ENCODE data around the gene ANO10.
A peak's percentile ranks its signal among the peaks of the same experiment; 100 is the strongest.
"Not testable (repeated sequence)": the region's sequence is repeated elsewhere in the genome, so short reads cannot be mapped to it uniquely, and the experiment has no call there.

Gene ANO10

DNA sequence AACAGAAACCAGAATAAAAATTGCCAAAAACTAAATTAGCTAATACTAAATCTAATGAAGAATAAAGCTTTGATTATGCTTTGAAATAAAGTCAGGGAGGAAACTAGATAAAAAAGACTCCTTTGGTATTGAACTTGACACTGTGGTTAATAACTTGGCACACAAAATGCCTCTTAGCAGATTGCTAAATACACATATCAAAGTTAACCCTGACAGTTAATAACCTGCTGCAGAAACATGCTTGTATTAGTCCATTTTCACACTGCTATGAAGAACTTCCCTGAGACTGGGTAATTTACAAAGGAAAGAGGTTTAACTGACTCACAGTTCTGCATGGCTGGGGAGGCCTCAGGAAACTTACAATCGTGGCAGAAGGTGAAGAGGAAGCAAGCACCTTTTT lies 164.8 kb downstream of the ANO10 start:
- in situ Hi-C loops (cut with HindIII; ENCODE audit: low pct_ligation_motif_present, low pct_unique_long_range_greater_than_20kb, low sequenced_read_pairs); DNase-seq: not testable (repeated sequence)

DNA sequence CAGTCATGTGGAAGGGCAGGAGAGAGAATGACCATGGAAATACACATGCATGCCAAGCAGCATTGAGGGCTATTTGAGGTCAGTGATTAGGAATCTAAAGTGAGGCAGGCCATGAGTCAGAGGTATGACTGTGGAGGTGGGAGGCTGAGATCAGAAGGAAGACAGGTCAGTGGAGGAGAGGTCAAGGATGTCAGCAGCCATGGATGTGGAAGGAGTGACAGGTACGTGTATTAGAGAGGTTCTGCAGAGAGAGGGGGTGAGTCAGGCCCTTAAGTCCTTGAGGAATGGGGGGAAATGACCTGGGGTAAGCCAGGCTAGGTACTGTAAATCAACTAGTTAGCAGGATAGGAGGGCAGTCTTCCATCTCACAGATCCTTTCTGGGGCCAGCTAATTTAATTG lies 166.6 kb downstream of the ANO10 start:
- in situ Hi-C loops (cut with HindIII; ENCODE audit: low pct_ligation_motif_present, low pct_unique_long_range_greater_than_20kb, low sequenced_read_pairs): no loop called here

DNA sequence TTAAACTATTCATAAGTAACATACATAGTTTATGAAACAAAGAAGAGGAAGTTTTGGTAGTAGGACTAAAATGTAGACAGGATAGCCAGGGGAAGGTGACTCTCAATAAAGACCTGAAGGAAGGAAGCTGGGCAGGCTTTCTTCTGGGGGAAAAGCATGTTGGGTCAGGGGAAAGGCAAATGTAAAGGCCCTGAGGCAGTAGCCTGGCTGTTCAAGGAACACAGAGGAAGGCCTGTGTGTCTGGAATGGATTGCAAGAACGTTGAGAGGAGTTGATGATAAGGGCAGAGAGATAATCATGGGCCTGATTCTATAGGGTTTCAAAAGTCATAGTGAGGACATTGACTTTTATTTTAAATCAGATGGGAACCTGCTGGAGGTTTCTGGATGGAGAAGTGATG lies 167.8 kb downstream of the ANO10 start:
- in situ Hi-C loops (cut with HindIII; ENCODE audit: low pct_ligation_motif_present, low pct_unique_long_range_greater_than_20kb, low sequenced_read_pairs): no loop called here
- no peak for DNase-seq

More for the DNA sequence above, 166.6 kb downstream of the ANO10 start:
- peak; percentile 73 for DNase-seq

DNA sequence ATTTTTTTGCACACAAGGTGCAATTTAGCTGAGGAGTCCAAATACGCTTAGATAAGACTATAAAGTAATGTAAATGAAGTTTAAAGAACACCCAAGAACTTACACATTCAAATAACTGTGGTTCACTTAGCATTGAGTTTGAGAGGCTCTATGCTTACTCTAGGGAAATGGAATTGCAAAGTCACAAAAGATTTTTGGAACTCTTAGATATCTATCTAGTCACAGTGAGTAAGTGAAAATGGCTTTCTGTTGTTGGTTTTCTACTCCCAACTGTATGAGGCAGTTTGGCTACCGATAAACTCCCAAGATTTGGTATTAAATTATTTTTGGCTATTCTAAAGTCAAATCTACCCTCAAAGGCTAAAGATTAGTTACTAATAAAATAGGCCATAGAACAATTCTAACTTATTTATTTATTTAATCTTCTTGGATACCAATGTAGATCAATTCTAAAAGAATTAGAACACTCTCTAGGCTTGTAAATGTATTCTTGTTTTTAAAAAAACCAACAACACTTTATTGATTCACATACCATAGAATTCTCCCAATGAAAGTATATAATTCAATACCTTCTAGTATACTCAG lies 170.0 kb downstream of the ANO10 start:
- in situ Hi-C loops (cut with HindIII; ENCODE audit: low pct_ligation_motif_present, low pct_unique_long_range_greater_than_20kb, low sequenced_read_pairs): no loop called here
- DNase-seq: no peak

DNA sequence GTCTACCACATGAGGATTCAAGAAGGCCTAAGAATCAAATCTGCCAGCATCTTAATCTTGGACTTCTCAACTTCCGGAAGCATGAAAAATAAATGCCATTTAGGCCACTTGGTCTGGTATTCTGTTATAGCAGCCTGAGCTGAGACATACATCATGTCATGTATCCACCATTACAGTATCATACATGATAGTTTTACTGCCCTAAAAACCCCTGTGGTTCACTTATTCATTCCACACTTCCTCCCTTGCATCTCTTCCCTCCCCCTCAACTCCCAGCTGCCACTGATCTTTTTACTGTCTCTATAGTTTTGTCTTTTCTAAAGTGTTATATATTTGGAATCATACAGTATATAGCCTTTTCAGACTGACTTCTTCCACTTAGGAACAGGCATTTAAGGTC lies 173.7 kb downstream of the ANO10 start:
- DNase-seq: no peak
- in situ Hi-C loops (cut with HindIII; ENCODE audit: low pct_ligation_motif_present, low pct_unique_long_range_greater_than_20kb, low sequenced_read_pairs): no loop called here

DNA sequence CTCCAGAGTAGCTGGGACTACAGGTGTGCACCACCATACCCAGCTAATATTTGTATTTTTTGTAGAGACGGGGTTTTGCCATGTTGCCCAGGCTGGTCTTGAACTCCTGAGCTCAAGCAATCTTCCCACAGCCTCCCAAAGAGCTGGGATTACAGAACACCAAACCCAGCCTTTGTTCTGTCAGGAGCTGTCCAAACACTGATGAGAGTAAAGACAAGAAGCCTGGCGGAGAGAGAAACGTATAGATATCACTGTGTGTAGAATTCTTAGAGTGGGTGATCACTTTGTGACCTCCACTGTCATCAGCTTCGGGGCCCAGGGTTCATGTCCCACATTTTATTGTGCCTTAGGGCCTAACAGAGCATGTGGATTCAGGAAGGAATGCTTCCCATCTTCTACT lies 176.0 kb downstream of the ANO10 start:
- in situ Hi-C loops (cut with HindIII; ENCODE audit: low pct_ligation_motif_present, low pct_unique_long_range_greater_than_20kb, low sequenced_read_pairs): no loop called here
- DNase-seq: no peak

DNA sequence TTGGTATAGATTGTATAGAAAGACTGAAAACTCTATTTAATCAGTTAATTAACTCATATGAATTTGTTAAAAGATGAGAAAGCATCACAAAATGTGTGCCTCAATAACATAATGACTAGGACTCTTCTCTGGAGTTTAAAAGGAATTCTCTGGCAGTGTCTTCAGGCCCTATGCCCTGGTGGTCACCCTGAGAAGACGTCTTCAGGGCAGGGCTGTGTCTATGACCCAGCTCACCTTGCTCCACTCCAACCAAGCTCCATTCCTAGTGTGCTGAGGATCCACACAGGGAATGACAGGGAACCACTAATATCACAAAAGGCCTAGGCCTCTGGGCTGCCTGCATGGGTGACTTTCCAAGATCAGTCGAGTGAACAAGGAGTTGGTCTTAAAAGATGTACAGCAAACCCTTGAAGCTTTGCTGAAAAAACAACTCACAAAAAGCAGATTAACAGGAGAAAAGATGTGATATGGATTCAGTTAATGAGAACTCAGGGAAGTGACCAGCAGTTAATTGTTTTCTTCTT lies 178.9 kb downstream of the ANO10 start:
- in situ Hi-C loops (cut with HindIII; ENCODE audit: low pct_ligation_motif_present, low pct_unique_long_range_greater_than_20kb, low sequenced_read_pairs): no loop called here
- no peak for DNase-seq

DNA sequence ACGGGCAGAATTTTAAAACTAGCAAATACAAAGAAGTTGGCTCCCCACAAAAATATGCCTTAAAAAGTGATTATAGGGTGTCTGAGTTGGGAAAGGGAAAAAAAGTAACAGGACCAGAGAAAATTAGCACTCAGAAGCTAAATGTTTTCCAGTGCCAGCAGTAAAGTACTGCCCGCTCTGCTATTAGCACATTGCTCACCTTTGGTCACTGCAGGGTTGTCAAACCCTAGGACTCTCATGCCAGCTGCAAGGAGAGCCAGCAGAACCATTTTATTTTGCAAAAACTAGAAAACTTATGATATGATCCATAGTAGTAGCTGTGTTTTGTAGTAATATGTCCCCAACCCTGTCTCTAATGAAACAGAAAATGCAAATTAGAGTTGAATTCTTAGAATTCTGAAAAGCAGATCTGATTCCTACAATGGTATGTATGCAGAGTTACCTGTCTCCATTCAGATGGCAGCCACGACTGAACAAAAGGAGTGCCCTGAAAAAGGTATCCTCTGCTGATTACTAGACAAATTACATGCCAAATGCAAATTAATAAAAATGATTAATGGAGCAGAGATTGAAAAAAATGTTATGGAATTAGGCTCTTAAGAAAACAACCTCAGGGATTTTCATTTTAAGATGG lies 185.2 kb downstream of the ANO10 start:
- DNase-seq: no peak
- in situ Hi-C loops (cut with HindIII; ENCODE audit: low pct_ligation_motif_present, low pct_unique_long_range_greater_than_20kb, low sequenced_read_pairs): no loop called here

DNA sequence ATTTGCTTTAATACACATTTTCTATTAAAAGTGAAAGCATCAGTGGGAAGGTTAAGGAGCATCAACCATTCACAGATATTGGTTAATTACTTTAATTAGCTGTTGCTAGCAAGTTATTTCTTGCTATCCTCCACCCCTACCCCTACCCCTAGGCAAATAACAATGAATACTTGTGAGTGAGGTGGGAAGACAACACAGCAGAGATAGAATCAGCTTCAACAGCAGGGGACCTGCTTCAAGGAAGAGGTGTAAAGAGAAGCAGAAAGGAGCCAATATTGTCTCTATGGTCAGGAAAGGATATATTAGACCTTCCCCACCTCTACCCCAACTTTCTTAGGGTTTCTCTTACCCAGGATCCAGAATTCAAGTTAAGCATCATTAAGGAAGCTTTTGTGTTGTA lies 186.1 kb downstream of the ANO10 start:
- in situ Hi-C loops (cut with HindIII; ENCODE audit: low pct_ligation_motif_present, low pct_unique_long_range_greater_than_20kb, low sequenced_read_pairs): no loop called here

DNA sequence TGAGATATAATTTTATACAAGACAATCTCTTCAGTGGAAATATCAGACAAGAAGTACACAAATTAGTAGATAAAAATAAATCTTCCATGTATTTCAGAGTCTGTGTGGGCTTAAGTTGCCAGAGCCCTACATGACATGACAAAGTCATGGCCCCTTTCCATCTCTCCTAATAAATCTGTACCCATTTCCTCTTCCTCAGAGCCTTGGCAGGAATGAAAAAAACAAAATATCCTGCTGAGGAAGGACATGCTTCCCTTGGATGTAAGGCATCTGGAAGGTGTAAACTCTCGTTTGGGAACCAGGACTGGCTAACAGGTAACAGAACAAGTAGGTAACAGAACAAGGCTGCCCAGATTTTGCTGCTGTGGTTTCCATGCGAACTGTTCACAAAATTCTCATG lies 187.4 kb downstream of the ANO10 start:
- DNase-seq: no peak
- in situ Hi-C loops (cut with HindIII; ENCODE audit: low pct_ligation_motif_present, low pct_unique_long_range_greater_than_20kb, low sequenced_read_pairs): no loop called here

More for the DNA sequence above, 186.1 kb downstream of the ANO10 start:
- no peak for DNase-seq

DNA sequence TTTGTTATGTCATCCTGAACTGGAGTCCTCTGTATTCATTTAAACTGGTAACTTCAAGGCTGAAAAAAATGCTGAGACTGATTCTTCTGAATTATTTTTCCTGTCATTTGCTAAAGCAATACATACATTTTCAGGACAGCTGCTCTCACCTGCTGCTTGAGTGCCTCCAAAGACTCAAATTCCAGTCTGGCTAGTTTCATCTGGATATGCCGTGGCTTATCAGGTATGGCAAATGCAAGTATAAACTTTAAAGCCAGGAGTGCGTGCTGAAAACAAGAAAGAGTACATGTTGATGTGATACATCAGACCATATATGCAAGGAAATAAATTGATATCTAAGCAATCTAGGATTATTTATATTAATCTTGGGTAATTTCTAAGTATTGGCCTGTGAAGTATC lies 189.3 kb downstream of the ANO10 start:
- in situ Hi-C loops (cut with HindIII; ENCODE audit: low pct_ligation_motif_present, low pct_unique_long_range_greater_than_20kb, low sequenced_read_pairs): no loop called here
- no peak for DNase-seq

DNA sequence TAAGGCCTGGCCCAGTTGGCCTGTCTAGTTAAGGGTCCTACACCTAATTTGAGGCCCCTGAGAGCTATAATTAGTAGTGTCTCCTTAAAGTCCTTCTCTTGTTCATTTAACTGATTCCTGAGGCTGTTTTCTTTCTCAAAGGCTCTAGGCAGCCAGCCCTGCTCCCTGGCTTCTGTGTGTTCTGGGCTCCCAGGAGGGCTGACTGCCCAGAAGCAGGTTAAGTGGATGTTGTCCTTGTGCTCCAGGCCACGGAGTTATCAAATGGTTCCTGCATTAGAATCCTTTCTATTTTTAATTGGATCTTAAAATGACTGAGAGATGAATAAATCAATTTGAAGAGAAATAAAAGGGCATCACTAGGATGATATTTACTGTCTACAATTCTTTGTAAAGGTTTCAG lies 195.4 kb downstream of the ANO10 start:
- DNase-seq: no peak
- in situ Hi-C loops (cut with HindIII; ENCODE audit: low pct_ligation_motif_present, low pct_unique_long_range_greater_than_20kb, low sequenced_read_pairs): no loop called here

DNA sequence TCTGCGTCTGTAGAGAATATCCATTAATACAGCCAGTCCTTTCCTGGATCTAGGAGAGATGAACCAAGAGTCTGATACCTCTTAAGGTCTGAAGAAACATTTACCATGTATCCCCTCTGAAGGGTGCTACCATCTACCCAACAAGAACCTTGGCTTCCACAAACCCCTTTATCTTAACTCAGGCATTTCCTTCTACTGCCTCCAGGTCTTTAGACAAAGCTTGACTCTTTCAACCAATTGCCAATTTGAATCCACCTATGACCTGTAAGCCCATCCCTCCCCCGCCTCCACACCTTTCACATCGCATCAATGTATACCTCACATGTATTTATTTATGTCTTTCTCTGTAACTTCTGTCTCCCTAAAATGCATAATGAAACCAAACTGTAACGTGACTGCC lies 196.0 kb downstream of the ANO10 start:
- in situ Hi-C loops (cut with HindIII; ENCODE audit: low pct_ligation_motif_present, low pct_unique_long_range_greater_than_20kb, low sequenced_read_pairs): no loop called here
- DNase-seq: no peak

DNA sequence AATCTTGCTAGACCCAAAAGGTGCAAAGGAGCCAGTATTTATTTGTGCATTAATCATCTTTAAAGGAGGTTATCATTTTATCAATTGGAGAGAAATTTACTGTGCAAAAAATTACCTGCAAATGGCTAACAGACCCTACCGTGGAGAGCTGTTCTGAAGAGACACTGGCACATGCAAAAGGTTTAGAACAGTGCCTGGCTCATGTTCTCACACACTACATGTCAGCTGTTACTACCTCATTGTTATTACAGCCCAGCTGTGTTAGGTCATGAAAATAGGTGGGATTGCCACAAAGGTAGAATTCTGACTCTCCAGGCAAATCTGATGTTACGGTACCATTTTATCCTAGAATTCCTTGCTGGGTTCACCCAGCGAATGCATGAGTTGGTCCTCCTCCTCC lies 198.2 kb downstream of the ANO10 start:
- in situ Hi-C loops (cut with HindIII; ENCODE audit: low pct_ligation_motif_present, low pct_unique_long_range_greater_than_20kb, low sequenced_read_pairs): no loop called here
- DNase-seq: no peak

DNA sequence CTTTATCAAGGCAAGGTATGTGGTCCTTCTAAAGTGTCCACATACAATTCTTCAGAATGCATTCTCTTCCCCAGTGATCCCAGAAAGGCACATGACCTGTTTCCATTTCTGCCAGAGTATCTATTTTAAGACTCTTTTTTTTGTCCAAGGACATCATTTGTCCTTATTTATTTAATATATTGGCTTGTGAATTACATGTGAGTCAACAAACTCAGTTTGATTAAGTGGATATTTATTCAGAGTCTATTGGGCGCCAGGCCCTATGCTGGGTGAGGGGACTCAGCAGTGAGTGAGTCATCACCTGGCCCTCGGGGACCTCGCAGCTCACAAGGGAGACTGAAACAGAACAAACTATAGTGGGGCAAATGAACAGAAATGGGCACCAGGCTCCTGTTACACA lies 198.7 kb downstream of the ANO10 start:
- in situ Hi-C loops (cut with HindIII; ENCODE audit: low pct_ligation_motif_present, low pct_unique_long_range_greater_than_20kb, low sequenced_read_pairs): no loop called here
- no peak for DNase-seq

DNA sequence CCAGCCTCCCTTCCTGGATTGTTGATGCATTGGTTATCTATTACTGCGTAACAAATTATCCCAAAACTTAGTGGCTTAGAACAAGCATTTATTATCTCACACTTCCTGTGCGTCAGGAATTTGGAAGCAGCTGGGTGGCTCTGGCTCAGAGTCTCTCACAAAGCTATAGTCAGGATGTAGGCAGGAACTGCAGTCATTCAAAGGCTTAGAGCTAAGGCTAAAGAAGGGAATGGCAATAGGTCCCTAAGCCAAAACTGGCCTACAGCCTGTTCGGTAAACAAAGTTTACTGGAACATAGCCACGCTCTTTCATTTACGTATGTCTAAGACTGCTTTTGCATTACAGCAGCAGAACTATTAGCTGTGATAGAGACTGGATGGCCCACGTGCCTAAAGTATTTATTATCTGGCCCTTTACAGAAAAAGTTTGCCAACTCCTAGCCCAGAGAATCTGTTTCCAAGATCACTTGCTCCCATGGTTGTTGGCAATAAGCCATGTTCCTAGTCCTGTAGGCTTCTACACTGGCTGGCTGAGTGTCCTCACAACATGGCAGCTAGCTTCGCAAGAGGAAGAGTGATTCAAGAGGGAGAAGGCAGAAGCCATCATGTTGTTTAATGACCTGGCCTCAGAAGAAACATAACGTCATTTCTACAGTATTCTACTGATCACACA lies 203.1 kb downstream of the ANO10 start:
- peak; percentile 6 for DNase-seq
- in situ Hi-C loops (cut with HindIII; ENCODE audit: low pct_ligation_motif_present, low pct_unique_long_range_greater_than_20kb, low sequenced_read_pairs): no loop called here

DNA sequence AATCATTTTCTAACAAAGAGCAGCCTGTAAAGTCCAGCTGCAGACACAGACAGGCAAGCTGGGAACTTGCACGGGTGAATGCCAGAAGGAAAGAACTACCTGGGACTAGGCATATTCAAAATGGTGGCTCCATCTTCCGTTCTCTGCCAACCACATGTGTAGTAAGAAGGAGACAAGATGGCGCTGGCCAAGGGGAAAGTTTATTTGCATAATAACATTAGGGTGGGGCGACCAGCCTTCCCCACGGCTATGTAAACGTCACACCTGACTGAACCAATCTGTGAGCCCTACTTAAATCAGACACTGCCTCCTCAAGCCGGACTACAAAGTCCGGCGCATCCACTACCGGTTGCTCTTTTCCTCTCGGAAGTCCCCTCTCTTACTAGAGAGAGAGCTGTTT lies 204.7 kb downstream of the ANO10 start:
- in situ Hi-C loops (cut with HindIII; ENCODE audit: low pct_ligation_motif_present, low pct_unique_long_range_greater_than_20kb, low sequenced_read_pairs): no loop called here
- DNase-seq: no peak

DNA sequence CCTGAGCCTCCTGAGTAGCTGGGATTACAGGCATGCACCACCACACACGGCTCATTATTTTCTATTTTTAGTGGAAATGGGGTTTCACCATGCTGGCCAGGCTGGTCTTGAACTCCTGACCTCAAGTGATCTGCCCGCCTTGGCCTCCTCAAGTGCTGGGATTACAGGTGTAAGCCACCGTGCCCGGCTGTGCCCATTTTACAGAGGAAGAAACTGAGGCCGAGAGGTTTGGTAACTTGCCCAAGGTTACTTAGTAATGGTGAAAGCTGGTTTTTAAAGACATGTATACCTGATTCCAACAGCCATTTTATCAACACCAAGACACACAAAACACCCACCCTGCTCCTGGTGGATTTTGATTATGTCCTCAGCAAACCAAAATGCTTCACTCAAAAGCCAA lies 206.7 kb downstream of the ANO10 start:
- DNase-seq: no peak
- in situ Hi-C loops (cut with HindIII; ENCODE audit: low pct_ligation_motif_present, low pct_unique_long_range_greater_than_20kb, low sequenced_read_pairs): no loop called here

DNA sequence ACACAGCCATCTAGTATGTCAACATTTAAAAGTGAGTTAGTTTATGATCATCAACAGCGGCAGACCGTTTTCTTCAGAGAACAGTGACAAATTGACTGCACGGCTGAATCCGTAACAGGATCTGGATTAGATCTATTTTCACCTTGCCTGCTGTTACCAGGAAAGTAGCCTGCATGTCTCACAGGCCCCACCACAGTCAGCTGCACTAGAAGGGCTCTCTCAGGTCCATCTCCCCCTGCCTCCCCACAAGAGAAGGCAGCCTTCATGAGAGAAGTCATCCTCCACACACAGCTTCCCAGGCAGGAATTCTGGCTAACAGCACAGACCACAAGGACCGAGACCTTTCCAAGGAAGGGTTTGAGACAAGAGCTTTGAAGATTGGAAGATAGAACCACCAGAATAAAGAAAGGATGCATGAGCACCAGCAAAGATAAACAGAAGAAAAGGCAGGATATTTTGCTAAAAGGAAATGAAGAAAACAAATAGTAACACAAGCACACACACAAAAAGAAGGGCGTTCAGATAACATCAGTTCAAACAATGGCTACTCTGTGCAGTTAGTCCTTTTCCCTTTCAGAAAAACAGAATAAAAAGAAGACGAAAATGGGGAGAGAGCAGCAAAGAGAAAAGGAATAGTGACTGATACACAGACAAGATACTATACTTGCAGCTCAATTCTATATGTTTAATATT lies 208.0 kb downstream of the ANO10 start:
- in situ Hi-C loops (cut with HindIII; ENCODE audit: low pct_ligation_motif_present, low pct_unique_long_range_greater_than_20kb, low sequenced_read_pairs): no loop called here
- DNase-seq: no peak

Measured in ACHN (cell line).